Breast epithelium (tissue), 4 donors: ENCODE results near the gene MYO1B. TPM values are rescaled to one million over a fixed set of nuclear protein-coding genes. Genes with fewer than 3 reads are reported as not detected.

Experiments used
- DNase-seq, 2 donors: peaks; one replicate each; pipeline ENCODE4 v3.0.0-alpha.2; 2019; ENCODE audit warnings: low spot score in 2 of 2
- H3K27ac ChIP-seq, 2 donors: fragments of 200-600 bp; sonication (generic) in 1 of 2; one replicate each; pipeline ENCODE4 v1.5.1; 2016 to 2019; ENCODE audit warnings: mild to moderate bottlenecking in 1 of 2
- H3K27me3 ChIP-seq, 2 donors: fragments of 200-600 bp; sonication (generic) in 1 of 2; one replicate each; pipeline versions ENCODE4 v1.5.1 to v1.6.0; 2017 to 2019; ENCODE audit warnings: control low read depth in 1 of 2, mild to moderate bottlenecking in 1 of 2
- H3K36me3 ChIP-seq: fragments of 200-600 bp; one replicate; pipeline ENCODE4 v1.5.1; 2019
- H3K4me1 ChIP-seq, 2 donors: fragments of 200-600 bp; sonication (generic); one replicate each; pipeline ENCODE4 v1.5.1; 2016 to 2019; ENCODE audit warnings: control low read depth in 1 of 2
- H3K4me3 ChIP-seq, 3 donors: fragments of 200-600 bp; sonication (generic); 1 replicate in 2 of 3; 2 replicates in 1 of 3; pipeline ENCODE4 v1.5.1; 2016 to 2019; ENCODE audit warnings: mild to moderate bottlenecking in 3 of 3, moderate library complexity in 2 of 3
- H3K9me3 ChIP-seq, 2 donors: fragments of 200-600 bp; sonication (generic) in 1 of 2; one replicate each; pipeline ENCODE4 v1.5.1; 2016 to 2019; ENCODE audit warnings: control low read depth in 1 of 2
- CTCF ChIP-seq, 3 donors: fragments of 450-650 bp; IDR thresholded peaks; one replicate each; pipeline ENCODE4 v1.5.1; 2016 to 2017; ENCODE audit warnings: antibody characterized with exemption in 3 of 3, mild to moderate bottlenecking in 3 of 3, moderate library complexity in 3 of 3
- POLR2A ChIP-seq: fragments of 450-650 bp; IDR thresholded peaks from one replicate; pipeline ENCODE4 v1.6.1; 2016; ENCODE audit warnings: antibody characterized with exemption, mild to moderate bottlenecking, moderate library complexity
- POLR2AphosphoS5 ChIP-seq, 3 donors: sonication (generic); formaldehyde crosslinking; IDR thresholded peaks; one replicate each; pipeline ENCODE4 v1.6.1; 2017; ENCODE audit warnings: antibody characterized with exemption in 3 of 3
- intact Hi-C: fragments of 100-400 bp; cut with DNase I; formaldehyde crosslinking; loops from one replicate; pipeline ENCODE4 v1.15.1; 2023; ENCODE audit warnings: low total_unique reads
- total RNA-seq, 3 donors: library from RNA; depleted of rRNA; stranded (reverse); fragments of >200 nt; gene quantifications; one replicate each; pipeline ENCODE4 v1.1.0, GENCODE V29; 2016

The MYO1B gene
- total RNA-seq, 3 donors from 2014 or later, result 34.1 to 73.9 (median 63.9) TPM

GRCh38 chr2:191347154-191347553 is 102.0 kb downstream of the MYO1B start:
- no peaks in the 10 kb centered on the region for H3K27me3 ChIP-seq
- DNase-seq, result no peak
- no peaks in the 10 kb centered on the region for H3K36me3 ChIP-seq
- H3K4me3 ChIP-seq, result no peak overlapping the region
- TF ChIP-seq POLR2AphosphoS5 (IDR thresholded peaks at IDR 0.05) (no peak), POLR2A (no peak), CTCF (IDR thresholded peaks at IDR 0.05) (no peak)
- H3K4me1 ChIP-seq, result no peaks in the 10 kb centered on the region
- no peaks in the 10 kb centered on the region for H3K9me3 ChIP-seq
- no peak overlapping the region for H3K27ac ChIP-seq
- intact Hi-C loops, result no loop called here

- H3K27me3 ChIP-seq, result no peaks in the 10 kb centered on the region
- no peaks in the 10 kb centered on the region for H3K36me3 ChIP-seq
- no peak overlapping the region for H3K4me3 ChIP-seq
- TF ChIP-seq CTCF (IDR thresholded peaks at IDR 0.05) (no peak), POLR2AphosphoS5 (IDR thresholded peaks at IDR 0.05) (no peak), POLR2A (no peak)
- DNase-seq, result no peak
- no peaks in the 10 kb centered on the region for H3K4me1 ChIP-seq
- intact Hi-C loops, result no loop called here
- no peak overlapping the region for H3K27ac ChIP-seq
- H3K9me3 ChIP-seq, result no peaks in the 10 kb centered on the region
Observed at GRCh38 chr2:191347881-191348280, 102.7 kb downstream of the MYO1B start.

GRCh38 chr2:191349990-191350389 is 104.8 kb downstream of the MYO1B start:
- intact Hi-C loops, result no loop called here
- Histone ChIP-seq H3K4me1 (no peaks in the 10 kb centered on the region), H3K27me3 (no peaks in the 10 kb centered on the region), H3K36me3 (no peaks in the 10 kb centered on the region), H3K4me3 (no peak overlapping the region), H3K9me3 (no peaks in the 10 kb centered on the region), H3K27ac (no peak overlapping the region)
- no peak for DNase-seq
- TF ChIP-seq POLR2A (no peak), CTCF (IDR thresholded peaks at IDR 0.05) (no peak), POLR2AphosphoS5 (IDR thresholded peaks at IDR 0.05) (no peak)

GRCh38 chr2:191350826-191351225 is 105.6 kb downstream of the MYO1B start:
- no peaks in the 10 kb centered on the region for H3K36me3 ChIP-seq
- H3K4me1 ChIP-seq, result no peaks in the 10 kb centered on the region
- no peak for TF ChIP-seq CTCF (IDR thresholded peaks at IDR 0.05)
- no peak for TF ChIP-seq POLR2A
- TF ChIP-seq POLR2AphosphoS5 (IDR thresholded peaks at IDR 0.05), result no peak
- H3K9me3 ChIP-seq, result no peaks in the 10 kb centered on the region
- H3K27ac ChIP-seq, result no peak overlapping the region
- DNase-seq, result no peak
- intact Hi-C loops, result no loop called here
- H3K27me3 ChIP-seq, result no peaks in the 10 kb centered on the region
- no peak overlapping the region for H3K4me3 ChIP-seq

GRCh38 chr2:191351298-191351697 is 106.1 kb downstream of the MYO1B start:
- intact Hi-C loops, result no loop called here
- H3K27ac ChIP-seq, result no peak overlapping the region
- H3K4me3 ChIP-seq, result no peak overlapping the region
- H3K27me3 ChIP-seq, result no peaks in the 10 kb centered on the region
- H3K9me3 ChIP-seq, result no peaks in the 10 kb centered on the region
- TF ChIP-seq POLR2AphosphoS5 (IDR thresholded peaks at IDR 0.05), result no peak
- no peak for TF ChIP-seq CTCF (IDR thresholded peaks at IDR 0.05)
- no peak for TF ChIP-seq POLR2A
- no peak for DNase-seq
- H3K4me1 ChIP-seq, result no peaks in the 10 kb centered on the region
- H3K36me3 ChIP-seq, result no peaks in the 10 kb centered on the region
